Right ventricle myocardium inferior (tissue), 1 donor: ENCODE measurements around the gene CCDC194. TPM values are rescaled to one million over a fixed set of nuclear protein-coding genes. Genes with fewer than 3 reads are reported as not detected.

Experiments
- ATAC-seq: fragments of 200-7000 bp; cut with Tn5 transposase; one replicate; pipeline ENCODE4 v1.9.1; 2020; ENCODE audit warnings: mild to moderate bottlenecking, moderate library complexity
- DNase-seq: peaks from one replicate; pipeline ENCODE4 v3.0.0; 2021; ENCODE audit errors: missing footprints
- intact Hi-C: fragments of 100-400 bp; cut with DNase I; formaldehyde crosslinking; loops from one replicate; pipeline ENCODE4 v1.11.0; 2022
- total RNA-seq: library from RNA; stranded (reverse); fragmentation: NEBNext Ultra II Directional; extraction: Animal tissue kit (Norgen Biotek cat#: 25700); gene quantifications from one replicate; pipeline ENCODE4 v1.2.1, GENCODE V29; 2021
- donor health status: DM: no; HTN: yes; CAD: no; lungs with severe emphysema.

Gene CCDC194
- total RNA-seq, 1 donor from 2014 or later: not detected

DNA sequence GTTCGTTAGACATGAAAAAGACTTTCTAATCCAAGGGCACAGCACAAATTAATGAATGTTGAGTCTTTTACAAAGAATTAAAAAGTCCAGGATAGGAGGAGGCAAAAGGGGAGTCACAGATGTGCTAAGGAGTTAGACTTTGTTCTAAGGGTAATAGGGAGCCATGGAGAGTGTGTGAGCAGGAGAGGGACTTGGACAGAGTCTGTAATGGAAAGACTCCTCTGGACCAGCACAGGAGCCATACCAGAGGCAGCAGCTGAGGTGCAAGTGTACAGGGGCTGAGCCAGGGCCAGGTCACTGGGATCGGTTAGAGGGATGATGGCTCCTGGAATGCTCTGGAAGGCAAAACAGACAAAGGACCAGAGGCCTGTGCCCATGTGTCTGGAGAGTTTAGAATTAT lies 46.1 kb downstream of the CCDC194 start:
- intact Hi-C loops: loop anchor here (5.0 to 10.0 kb wide), 3 partner anchors 119 to 509 kb away; partner anchors contain the start of gene RPL18A
- ATAC-seq (no peak), DNase-seq (no peak)

DNA sequence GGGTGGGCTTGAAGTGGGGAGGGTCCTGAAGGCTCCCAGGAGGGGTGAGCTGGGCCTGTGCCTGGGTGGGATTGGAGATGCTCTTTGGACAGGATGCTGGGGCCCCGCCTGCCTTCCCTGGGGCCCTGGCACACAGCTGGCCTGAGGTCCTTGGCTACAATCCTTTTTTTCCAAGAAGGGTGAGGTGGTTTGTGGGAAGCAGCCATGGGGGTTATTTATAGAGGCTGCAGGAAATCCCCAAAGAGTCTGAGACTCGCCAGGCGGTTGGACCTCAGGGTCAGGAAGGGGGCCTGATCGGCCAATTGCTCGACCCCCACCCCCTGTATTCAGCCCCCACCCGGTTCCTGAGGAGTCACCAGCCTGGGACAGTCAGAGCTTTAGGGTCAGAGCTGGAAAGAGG lies 46.6 kb downstream of the CCDC194 start:
- ATAC-seq: peak; percentile 40
- DNase-seq: no peak
- intact Hi-C loops: loop anchor here (5.0 to 10.0 kb wide), 3 partner anchors 120 to 510 kb away; partner anchors contain the start of gene RPL18A

DNA sequence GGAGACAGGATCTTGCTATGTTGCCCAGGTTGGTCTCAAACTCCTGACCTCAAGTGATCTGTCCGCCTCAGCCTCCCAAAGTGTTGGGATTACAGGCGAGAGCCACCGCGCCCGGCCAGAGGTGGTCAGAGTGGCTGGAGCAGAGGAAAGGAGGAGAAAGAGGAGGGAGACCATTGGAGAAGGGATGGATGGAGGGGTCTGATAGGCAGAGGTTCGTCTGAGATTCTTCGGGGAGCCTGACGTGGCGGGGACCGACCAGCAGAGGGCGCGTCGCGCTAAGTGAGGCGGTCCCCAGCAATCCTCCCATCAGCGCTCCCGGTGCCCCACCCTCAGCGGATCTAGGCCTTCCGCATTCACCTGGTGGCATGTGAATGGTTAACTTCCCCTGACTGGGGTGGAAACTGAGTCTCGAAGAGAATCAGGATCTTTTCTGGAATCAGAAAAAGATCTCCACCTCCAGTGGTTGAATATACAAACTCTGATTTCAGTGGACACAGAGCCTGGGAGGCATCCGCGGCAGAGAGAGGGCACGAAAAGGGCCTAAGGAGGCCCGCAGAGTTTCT lies 47.8 kb downstream of the CCDC194 start:
- DNase-seq (peak; percentile 89), ATAC-seq (peak; percentile 72)
- intact Hi-C loops: loop anchor here (1.0 to 10.0 kb wide), 4 partner anchors 40 to 511 kb away; partner anchors contain the start of gene RPL18A

DNA sequence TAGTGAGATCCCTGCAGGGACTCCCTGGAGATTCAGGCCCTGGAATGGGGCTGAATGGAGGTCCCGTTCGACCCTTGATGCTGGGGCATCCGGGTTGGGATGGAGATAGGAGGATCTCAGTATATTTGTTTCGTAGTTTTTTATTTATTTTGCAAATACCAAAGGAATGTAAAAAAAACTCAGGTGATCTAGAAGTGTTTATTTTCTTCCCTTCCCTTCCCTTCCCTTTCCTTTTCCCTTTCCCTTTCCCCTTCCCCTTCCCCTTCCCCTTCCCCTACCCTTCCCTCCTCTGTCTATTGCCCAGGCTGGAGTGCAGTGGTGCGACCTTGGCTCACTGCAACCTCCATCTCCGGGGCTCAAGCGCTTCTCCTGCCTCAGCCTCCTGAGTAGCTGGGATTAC lies 52.2 kb downstream of the CCDC194 start:
- DNase-seq (no peak), ATAC-seq (no peak)
- intact Hi-C loops: loop anchor here (10.0 kb wide), 1 partner anchor 443 kb away; no protein-coding TSS in a partner anchor

DNA sequence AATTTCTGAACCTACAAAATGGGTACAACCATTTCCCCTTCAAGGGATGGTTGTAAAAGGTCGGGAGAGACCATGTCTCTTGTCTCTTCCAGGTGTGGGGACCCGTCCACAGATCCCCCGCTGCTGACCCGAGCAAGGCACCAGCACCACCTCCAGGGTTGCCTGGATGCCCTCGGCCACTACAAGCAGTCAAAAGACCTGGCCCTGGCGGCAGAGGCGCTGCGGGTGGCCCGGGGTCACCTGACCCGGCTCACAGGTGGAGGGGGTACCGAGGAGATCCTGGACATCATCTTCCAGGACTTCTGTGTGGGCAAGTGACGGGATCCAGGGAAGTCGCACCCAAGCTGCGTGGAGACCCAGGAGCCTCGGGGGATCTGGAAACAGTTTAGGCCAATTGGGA lies 52.6 kb downstream of the CCDC194 start:
- intact Hi-C loops: loop anchor here (10.0 kb wide), 1 partner anchor 443 kb away; no protein-coding TSS in a partner anchor

DNA sequence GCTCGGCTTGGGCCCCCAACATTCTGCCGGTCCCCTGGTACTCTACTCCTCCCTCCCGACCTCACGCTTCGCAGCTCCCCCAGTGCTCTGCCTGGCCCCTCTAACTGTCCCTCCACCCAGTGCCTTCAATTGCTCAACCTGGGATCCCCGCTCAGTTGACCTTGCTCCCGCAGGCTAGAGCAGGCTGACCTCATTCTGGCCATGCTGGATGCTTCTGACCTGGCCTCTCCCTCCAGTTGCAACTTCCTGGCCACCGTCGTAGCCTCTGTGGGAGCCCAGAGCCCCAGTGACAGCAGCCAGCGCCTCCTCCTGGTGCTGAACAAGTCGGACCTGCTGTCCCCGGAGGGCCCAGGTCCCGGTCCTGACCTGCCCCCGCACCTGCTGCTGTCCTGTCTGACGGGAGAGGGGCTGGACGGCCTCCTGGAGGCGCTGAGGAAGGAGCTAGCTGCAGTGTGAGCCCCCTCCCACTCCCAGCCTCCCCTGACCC lies 53.1 kb downstream of the CCDC194 start:
- no peak for DNase-seq
- intact Hi-C loops: loop anchor here (10.0 kb wide), 1 partner anchor 444 kb away; no protein-coding TSS in a partner anchor
- ATAC-seq: no peak

More for the DNA sequence above, 52.6 kb downstream of the CCDC194 start:
- DNase-seq (no peak), ATAC-seq (no peak)

Other genes starting within 250 kb of the CCDC194 start
- 32.8 TPM for gene USE1, start 178.8 kb downstream of the CCDC194 start, total RNA-seq
- 26.0 TPM for gene OCEL1, start 168.0 kb downstream of the CCDC194 start, total RNA-seq
- gene NR2F6, start 148.3 kb downstream of the CCDC194 start, total RNA-seq: 76.4 TPM
- 7.6 TPM for gene USHBP1, start 129.5 kb downstream of the CCDC194 start, total RNA-seq
- 82.0 TPM for gene BABAM1, start 126.8 kb downstream of the CCDC194 start, total RNA-seq
- gene ANKLE1, start 112.3 kb downstream of the CCDC194 start, total RNA-seq: 0.19 TPM
- gene ABHD8, start 90.8 kb downstream of the CCDC194 start, total RNA-seq: 13.8 TPM
- 200 TPM for gene MRPL34, start 88.3 kb downstream of the CCDC194 start, total RNA-seq
- gene DDA1, start 84.6 kb downstream of the CCDC194 start, total RNA-seq: 28.8 TPM
- gene ANO8, start 59.3 kb downstream of the CCDC194 start, total RNA-seq: 9.6 TPM
- 11.5 TPM for gene GTPBP3, start 56.6 kb downstream of the CCDC194 start, total RNA-seq
- gene PLVAP, start 16.9 kb downstream of the CCDC194 start, total RNA-seq: 29.0 TPM
- 54.5 TPM for gene BST2, start 11.4 kb upstream of the CCDC194 start, total RNA-seq
- gene MVB12A, start 25.9 kb upstream of the CCDC194 start, total RNA-seq: 19.9 TPM
- not detected for gene TMEM221, start 54.5 kb upstream of the CCDC194 start, total RNA-seq
- not detected for gene NXNL1, start 66.7 kb upstream of the CCDC194 start, total RNA-seq
- gene SLC27A1, start 76.3 kb upstream of the CCDC194 start, total RNA-seq: 66.2 TPM
- 20.8 TPM for gene PGLS, start 117.5 kb upstream of the CCDC194 start, total RNA-seq
- 35.5 TPM for gene COLGALT1, start 161.5 kb upstream of the CCDC194 start, total RNA-seq